HG02885 (cell line): Measurements from ENCODE around the gene TPRG1L.

Experiments used
- ATAC-seq: cut with Tn5 transposase; IDR thresholded peaks from one replicate; pipeline ENCODE4 v1.9.1; 2021; ENCODE audit warnings: mild to moderate bottlenecking; ENCODE audit not compliant: unreplicated experiment, poor library complexity

TPRG1L gene

GRCh38 chr1:3626025-3626424 is 1.2 kb downstream of the TPRG1L start:
- ATAC-seq: no peak

GRCh38 chr1:3627515-3628253 is 2.9 kb downstream of the TPRG1L start:
- no peak for ATAC-seq

- ATAC-seq: no peak
These were observed 3.6 kb downstream of the TPRG1L start for GRCh38 chr1:3628445-3628844.

GRCh38 chr1:3629561-3630160 is 4.8 kb downstream of the TPRG1L start:
- no peak for ATAC-seq

GRCh38 chr1:3630161-3630611 is 5.4 kb downstream of the TPRG1L start:
- no peak for ATAC-seq

- ATAC-seq: no peak
These were observed 6.1 kb downstream of the TPRG1L start for GRCh38 chr1:3630914-3631313.

- ATAC-seq: no peak
These were observed 6.8 kb downstream of the TPRG1L start for GRCh38 chr1:3631320-3632260.

GRCh38 chr1:3632298-3632697 is 7.5 kb downstream of the TPRG1L start:
- no peak for ATAC-seq

- no peak for ATAC-seq
These were observed 8.0 kb downstream of the TPRG1L start for GRCh38 chr1:3632716-3633343.

- ATAC-seq: no peak
These were observed 8.7 kb downstream of the TPRG1L start for GRCh38 chr1:3633344-3634058.

GRCh38 chr1:3634059-3634800 is 9.4 kb downstream of the TPRG1L start:
- no peak for ATAC-seq

GRCh38 chr1:3636080-3636479 is 11.3 kb downstream of the TPRG1L start:
- no peak for ATAC-seq

- no peak for ATAC-seq
These were observed 11.7 kb downstream of the TPRG1L start for GRCh38 chr1:3636531-3636930.

- ATAC-seq: no peak
These were observed 13.2 kb downstream of the TPRG1L start for GRCh38 chr1:3638027-3638426.

- ATAC-seq: no peak
These were observed 13.9 kb downstream of the TPRG1L start for GRCh38 chr1:3638676-3639075.

- no peak for ATAC-seq
These were observed 14.6 kb downstream of the TPRG1L start for GRCh38 chr1:3639397-3639911.

GRCh38 chr1:3640121-3640837 is 15.5 kb downstream of the TPRG1L start:
- ATAC-seq: no peak

- ATAC-seq: no peak
These were observed 16.4 kb downstream of the TPRG1L start for GRCh38 chr1:3641046-3641760.
